Measurements from ENCODE around the gene PAK5. TPM values are rescaled to one million over a fixed set of nuclear protein-coding genes. Genes with fewer than 3 reads are reported as not detected.
"Not testable (repeated sequence)": the region's sequence is repeated elsewhere in the genome, so short reads cannot be mapped to it uniquely, and the experiment has no call there.

The PAK5 gene
- total RNA-seq, 2 donors from 2014 or later: 0.12 TPM; not detected in 1

DNA sequence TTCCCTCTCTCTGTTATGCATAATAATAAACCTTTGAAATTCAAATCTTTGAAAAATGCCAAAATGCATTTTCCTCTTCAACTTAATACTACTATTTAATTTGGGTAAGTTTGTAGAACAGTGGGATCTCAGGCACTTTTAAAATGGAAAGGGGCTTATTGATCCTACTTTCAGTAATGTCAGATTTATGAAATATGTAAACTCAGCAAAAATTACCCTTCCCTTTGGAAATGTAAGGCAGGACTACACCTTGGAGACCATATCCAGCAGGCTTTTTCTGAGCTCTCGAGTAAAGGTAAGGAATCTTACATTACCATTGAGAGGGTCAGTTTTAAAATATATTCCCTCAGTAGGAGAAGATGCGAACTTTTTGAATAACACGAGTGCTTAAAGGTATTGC, 175.5 kb downstream of the PAK5 start:
- TF ChIP-seq, protein P1, sequence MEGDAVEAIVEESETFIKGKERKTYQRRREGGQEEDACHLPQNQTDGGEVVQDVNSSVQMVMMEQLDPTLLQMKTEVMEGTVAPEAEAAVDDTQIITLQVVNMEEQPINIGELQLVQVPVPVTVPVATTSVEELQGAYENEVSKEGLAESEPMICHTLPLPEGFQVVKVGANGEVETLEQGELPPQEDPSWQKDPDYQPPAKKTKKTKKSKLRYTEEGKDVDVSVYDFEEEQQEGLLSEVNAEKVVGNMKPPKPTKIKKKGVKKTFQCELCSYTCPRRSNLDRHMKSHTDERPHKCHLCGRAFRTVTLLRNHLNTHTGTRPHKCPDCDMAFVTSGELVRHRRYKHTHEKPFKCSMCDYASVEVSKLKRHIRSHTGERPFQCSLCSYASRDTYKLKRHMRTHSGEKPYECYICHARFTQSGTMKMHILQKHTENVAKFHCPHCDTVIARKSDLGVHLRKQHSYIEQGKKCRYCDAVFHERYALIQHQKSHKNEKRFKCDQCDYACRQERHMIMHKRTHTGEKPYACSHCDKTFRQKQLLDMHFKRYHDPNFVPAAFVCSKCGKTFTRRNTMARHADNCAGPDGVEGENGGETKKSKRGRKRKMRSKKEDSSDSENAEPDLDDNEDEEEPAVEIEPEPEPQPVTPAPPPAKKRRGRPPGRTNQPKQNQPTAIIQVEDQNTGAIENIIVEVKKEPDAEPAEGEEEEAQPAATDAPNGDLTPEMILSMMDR (IDR thresholded peaks at IDR 0.05): no peak
- DNase-seq (ENCODE audit: low spot score): no peak
- no peaks in the 10 kb centered on the region for H3K9me3 ChIP-seq
- H3K4me1 ChIP-seq: no peaks in the 10 kb centered on the region
- no peaks in the 10 kb centered on the region for H3K27me3 ChIP-seq
- no peak overlapping the region for H3K4me3 ChIP-seq
- H3K27ac ChIP-seq: no peak overlapping the region
- H3K36me3 ChIP-seq: no peaks in the 10 kb centered on the region

DNA sequence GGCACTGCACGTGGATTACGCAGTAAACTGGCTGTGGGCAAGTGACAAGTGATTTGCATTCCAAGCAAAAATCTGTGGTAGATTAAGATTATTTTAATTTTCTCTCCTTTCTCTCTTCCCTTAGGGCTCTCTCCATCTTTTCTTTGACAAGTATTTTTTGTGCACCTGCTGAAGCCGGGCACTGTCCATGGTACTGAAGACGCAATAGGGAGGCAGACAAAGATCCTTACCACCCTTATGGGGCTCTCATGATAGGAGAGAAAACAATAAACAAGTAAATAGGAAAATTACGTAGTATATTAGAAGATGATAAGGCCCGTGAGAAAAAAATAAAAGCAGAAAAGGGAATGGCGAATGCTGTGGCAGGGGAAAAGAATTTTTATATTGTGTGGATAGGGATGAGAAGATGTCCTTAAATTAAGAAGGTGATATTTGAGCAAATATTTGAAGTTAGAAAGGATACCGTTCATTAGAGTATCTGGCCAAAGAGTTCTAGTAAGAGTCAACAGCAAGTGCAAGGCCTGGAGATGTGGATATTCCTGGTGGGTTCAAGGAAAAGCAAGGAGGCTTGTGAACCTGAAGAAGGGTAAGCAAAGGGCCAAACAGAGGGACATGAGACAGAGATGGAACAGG, 178.5 kb downstream of the PAK5 start:
- H3K9me3 ChIP-seq: no peaks in the 10 kb centered on the region
- H3K4me3 ChIP-seq: no peak overlapping the region
- no peak for DNase-seq (ENCODE audit: low spot score)
- H3K36me3 ChIP-seq: no peaks in the 10 kb centered on the region
- H3K27ac ChIP-seq: no peak overlapping the region
- H3K27me3 ChIP-seq: no peaks in the 10 kb centered on the region
- TF ChIP-seq, protein P1 (IDR thresholded peaks at IDR 0.05): no peak
- H3K4me1 ChIP-seq: no peaks in the 10 kb centered on the region

DNA sequence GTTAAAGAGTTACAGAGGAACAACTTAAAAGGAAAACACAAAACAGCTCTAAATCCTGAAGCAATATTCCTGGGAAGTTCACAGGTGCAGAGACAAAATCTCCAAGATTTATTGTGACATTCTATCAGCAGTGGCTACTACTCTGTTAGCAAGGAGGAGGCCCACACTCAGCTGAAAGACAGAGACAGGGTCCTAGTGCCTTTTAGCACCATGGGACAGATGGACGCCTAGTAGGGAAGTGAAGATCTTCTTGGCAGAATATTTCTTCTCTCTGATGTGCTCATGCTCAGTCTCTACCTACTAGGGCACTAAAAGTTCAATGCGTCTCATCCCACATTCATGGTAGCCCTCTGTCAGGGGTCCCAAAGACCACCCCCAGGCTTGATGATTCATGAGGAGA, 191.1 kb downstream of the PAK5 start:
- Histone ChIP-seq H3K4me1 (no peaks in the 10 kb centered on the region), H3K36me3 (no peaks in the 10 kb centered on the region), H3K27ac (no peak overlapping the region), H3K27me3 (no peaks in the 10 kb centered on the region), H3K9me3 (no peaks in the 10 kb centered on the region), H3K4me3 (no peak overlapping the region)
- DNase-seq (ENCODE audit: low spot score): no peak
- TF ChIP-seq, protein P1 (IDR thresholded peaks at IDR 0.05): no peak

GRCh38 chr20:9646375-9646774, 192.5 kb downstream of the PAK5 start:
- no peaks in the 10 kb centered on the region for H3K4me1 ChIP-seq
- no peak overlapping the region for H3K27ac ChIP-seq
- H3K36me3 ChIP-seq: no peaks in the 10 kb centered on the region
- no peak overlapping the region for H3K4me3 ChIP-seq
- no peak for DNase-seq (ENCODE audit: low spot score)
- no peaks in the 10 kb centered on the region for H3K9me3 ChIP-seq
- H3K27me3 ChIP-seq: no peaks in the 10 kb centered on the region
- TF ChIP-seq, protein P1 (IDR thresholded peaks at IDR 0.05): no peak

DNA sequence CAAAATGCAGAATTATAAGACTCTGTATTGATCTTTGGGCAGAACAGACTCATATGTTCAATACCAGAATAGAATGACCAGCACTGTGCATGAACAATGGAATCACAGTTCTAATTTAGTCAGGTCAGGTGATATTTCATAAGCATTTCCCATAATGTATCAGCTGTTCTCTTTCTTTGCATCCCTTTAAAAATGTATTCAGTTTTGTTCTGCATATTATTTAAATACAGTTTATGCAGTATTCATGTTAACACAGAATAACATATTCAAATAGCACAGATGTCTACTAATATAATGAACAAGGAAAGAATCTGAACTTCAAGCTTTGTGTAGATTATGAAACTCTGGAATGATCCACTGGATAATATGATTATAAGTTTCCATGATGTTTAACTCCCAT, 196.0 kb downstream of the PAK5 start:
- Histone ChIP-seq H3K4me1 (no peaks in the 10 kb centered on the region), H3K27me3 (no peaks in the 10 kb centered on the region), H3K36me3 (no peaks in the 10 kb centered on the region), H3K27ac (no peak overlapping the region), H3K4me3 (no peak overlapping the region), H3K9me3 (no peaks in the 10 kb centered on the region)
- no peak for DNase-seq (ENCODE audit: low spot score)
- TF ChIP-seq, protein P1 (IDR thresholded peaks at IDR 0.05): no peak

- not testable (repeated sequence) for H3K4me1 ChIP-seq; H3K36me3 ChIP-seq; H3K4me3 ChIP-seq; DNase-seq (ENCODE audit: low spot score); H3K27ac ChIP-seq; H3K9me3 ChIP-seq; H3K27me3 ChIP-seq
Observed at GRCh38 chr20:9641499-9642000, 197.3 kb downstream of the PAK5 start.

All from right atrium auricular region (tissue), 2 donors.